ENCODE results near the gene KLHDC10.
"Not testable (repeated sequence)": the region's sequence is repeated elsewhere in the genome, so short reads cannot be mapped to it uniquely, and the experiment has no call there.

Gene KLHDC10

DNA sequence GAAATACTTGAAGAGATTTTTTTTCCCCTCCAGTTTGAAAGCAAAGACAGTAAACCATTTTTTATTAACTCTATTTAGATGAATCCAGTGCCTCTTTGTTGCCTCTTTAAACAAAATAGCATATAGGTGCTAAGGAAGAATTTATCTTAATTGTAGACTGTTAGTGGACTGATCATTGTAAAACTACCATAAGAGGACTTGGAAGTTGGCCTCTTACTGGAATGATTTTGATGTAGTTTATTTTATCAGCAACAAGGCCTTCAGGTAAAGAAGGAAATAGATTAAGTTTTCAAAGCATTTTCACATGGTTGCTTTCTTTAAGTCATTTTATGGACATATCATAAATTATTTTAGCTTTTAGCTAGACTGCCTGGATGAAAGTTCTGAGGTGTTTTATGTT, 53.2 kb downstream of the KLHDC10 start:
- no peak overlapping the region for H3K4me3 ChIP-seq (ENCODE audit: low read depth, low read length)
- TF ChIP-seq, protein P1, sequence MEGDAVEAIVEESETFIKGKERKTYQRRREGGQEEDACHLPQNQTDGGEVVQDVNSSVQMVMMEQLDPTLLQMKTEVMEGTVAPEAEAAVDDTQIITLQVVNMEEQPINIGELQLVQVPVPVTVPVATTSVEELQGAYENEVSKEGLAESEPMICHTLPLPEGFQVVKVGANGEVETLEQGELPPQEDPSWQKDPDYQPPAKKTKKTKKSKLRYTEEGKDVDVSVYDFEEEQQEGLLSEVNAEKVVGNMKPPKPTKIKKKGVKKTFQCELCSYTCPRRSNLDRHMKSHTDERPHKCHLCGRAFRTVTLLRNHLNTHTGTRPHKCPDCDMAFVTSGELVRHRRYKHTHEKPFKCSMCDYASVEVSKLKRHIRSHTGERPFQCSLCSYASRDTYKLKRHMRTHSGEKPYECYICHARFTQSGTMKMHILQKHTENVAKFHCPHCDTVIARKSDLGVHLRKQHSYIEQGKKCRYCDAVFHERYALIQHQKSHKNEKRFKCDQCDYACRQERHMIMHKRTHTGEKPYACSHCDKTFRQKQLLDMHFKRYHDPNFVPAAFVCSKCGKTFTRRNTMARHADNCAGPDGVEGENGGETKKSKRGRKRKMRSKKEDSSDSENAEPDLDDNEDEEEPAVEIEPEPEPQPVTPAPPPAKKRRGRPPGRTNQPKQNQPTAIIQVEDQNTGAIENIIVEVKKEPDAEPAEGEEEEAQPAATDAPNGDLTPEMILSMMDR (IDR thresholded peaks at IDR 0.05; ENCODE audit: low read depth, low read length, missing control alignments) = no peak
- no peak for DNase-seq (ENCODE audit: low read depth)

GRCh38 chr7:130124711-130125110, 54.4 kb downstream of the KLHDC10 start:
- TF ChIP-seq, protein P1 (IDR thresholded peaks at IDR 0.05; ENCODE audit: low read depth, low read length, missing control alignments) = no peak
- DNase-seq (ENCODE audit: low read depth) = no peak
- no peak overlapping the region for H3K4me3 ChIP-seq (ENCODE audit: low read depth, low read length)

GRCh38 chr7:130126840-130127239, 56.5 kb downstream of the KLHDC10 start:
- not testable (repeated sequence) for H3K4me3 ChIP-seq (ENCODE audit: low read depth, low read length); DNase-seq (ENCODE audit: low read depth)

DNA sequence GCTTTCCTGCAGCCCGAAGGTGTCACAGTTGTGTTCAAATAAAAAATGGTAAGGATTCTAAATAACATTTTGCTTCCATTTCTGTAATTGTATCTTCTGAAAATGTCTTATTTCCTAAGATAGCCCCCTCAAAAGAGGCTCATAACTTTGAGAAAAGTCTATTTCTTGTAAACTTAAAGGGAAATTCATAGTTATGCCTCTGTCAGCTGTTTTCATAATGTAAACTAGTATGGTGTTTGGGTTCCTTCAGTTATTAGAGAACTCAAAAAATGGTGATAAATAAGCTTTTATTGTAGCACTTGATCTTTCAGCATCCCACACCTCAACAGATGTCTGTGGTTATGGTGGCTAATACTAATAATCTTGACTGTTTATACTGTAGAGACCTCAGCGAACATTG, 57.1 kb downstream of the KLHDC10 start:
- TF ChIP-seq, protein P1 (IDR thresholded peaks at IDR 0.05; ENCODE audit: low read depth, low read length, missing control alignments) = no peak
- no peak for DNase-seq (ENCODE audit: low read depth)

DNA sequence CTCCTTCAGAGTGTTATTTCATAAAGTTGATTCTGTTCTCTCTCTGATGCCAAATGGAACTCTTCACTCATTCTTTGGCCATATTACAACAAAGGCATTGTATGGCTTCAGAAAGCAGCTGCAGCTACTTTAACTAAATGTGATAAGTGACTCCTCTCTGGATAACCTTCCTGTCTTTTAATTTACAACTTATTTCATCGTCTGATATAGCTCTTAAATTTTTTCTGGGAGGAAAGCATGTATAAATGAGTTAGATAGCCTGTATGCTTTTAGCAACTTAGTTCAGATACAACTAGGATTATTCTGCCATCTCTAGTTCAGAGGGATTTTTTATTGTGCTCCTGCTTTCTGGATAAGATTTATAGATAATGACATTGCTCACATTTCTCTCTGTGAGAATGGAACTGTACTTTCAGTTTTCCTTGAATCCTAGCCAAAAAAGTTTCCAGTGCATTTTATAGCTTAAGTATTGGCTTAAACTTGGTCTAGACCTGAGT, 57.5 kb downstream of the KLHDC10 start:
- no peak for DNase-seq (ENCODE audit: low read depth)
- TF ChIP-seq, protein P1 (IDR thresholded peaks at IDR 0.05; ENCODE audit: low read depth, low read length, missing control alignments) = no peak
- H3K4me3 ChIP-seq (ENCODE audit: low read depth, low read length) = no peak overlapping the region

More for the DNA sequence above, 57.1 kb downstream of the KLHDC10 start:
- no peak overlapping the region for H3K4me3 ChIP-seq (ENCODE audit: low read depth, low read length)

DNA sequence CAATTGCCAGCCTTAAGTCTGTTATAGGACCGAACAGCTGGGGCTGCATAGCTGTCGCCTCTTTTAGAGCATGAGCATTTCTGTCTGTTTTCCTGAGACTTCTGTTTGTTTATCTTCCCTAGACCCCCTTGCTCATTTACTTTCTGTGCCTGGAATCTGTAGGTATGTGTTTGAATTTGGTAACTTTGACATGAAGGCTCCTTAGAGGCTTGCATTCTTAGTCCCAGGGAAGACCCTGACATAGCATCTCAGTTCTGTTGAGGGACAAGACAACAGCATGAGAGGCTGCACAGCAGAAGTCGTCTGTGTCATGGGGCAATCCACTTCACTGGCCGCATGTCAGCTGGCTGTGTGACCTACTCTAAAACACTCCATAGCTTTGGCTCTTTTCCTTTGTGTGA, 58.7 kb downstream of the KLHDC10 start:
- TF ChIP-seq, protein P1 (IDR thresholded peaks at IDR 0.05; ENCODE audit: low read depth, low read length, missing control alignments) = no peak
- H3K4me3 ChIP-seq (ENCODE audit: low read depth, low read length) = no peak overlapping the region

DNA sequence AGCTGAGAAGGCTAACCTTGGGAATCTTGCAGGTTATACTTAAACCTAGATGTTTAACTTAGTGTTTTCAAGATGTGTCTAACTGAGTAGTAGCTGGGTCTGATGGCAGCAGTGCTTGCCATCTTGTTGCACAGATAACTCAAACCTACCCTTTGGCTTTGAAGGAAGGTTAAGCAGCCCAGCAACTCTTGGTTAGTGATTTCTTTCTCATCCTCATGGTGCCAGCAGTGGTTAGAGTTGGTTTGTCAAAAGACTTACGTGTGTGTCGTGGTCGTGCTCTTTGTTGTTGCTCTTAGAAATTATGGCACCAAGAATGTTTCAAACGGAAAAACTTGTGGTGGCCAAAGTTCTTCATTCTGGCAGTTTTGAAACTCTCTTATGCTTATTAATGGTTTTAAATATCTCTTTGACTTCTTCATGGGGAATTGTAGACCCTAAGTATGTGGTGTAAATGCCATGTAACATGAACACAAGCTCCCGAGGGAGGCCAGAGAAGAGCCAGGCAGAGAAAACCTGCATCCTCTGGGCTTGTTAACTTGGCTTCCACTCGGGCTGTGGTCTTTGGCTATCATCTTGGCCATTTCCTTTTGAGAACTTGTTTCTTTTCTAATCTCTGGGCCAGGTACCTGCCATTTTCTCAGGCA, 61.0 kb downstream of the KLHDC10 start:
- no peak overlapping the region for H3K4me3 ChIP-seq (ENCODE audit: low read depth, low read length)
- TF ChIP-seq, protein P1 (IDR thresholded peaks at IDR 0.05; ENCODE audit: low read depth, low read length, missing control alignments) = no peak

More for the DNA sequence above, 58.7 kb downstream of the KLHDC10 start:
- DNase-seq (ENCODE audit: low read depth) = no peak

More for the DNA sequence above, 61.0 kb downstream of the KLHDC10 start:
- DNase-seq (ENCODE audit: low read depth) = no peak
